Caco-2 (cell line): ENCODE data around the gene PRDM11. TPM values are rescaled to one million over a fixed set of nuclear protein-coding genes. Genes with fewer than 3 reads are reported as not detected.

Source experiments
- BruUV-seq: library from RNA; stranded (reverse); fragments of 400-500 nt; replicated peaks from 2 replicates; lab custom pipeline; 2021; lab: Mats Ljungman, UMichigan
- CTCF ChIA-PET: fragments of 300-600 bp; sonication (Branson Sonifier 250); formaldehyde crosslinking; loops from one replicate; lab custom pipeline; 2022; ENCODE audit warnings: antibody characterized with exemption; lab: Charles Lee
- POLR2A ChIA-PET: fragments of 300-600 bp; sonication (Branson Sonifier 250); formaldehyde crosslinking; loops from one replicate; lab custom pipeline; 2022; ENCODE audit warnings: antibody characterized with exemption; lab: Charles Lee
- DNase-seq, 2 experiments: peaks; one replicate each; pipeline versions ENCODE4 v3.0.0 to v3.0.0-alpha.2; 2020 to 2022
- H3K27me3 ChIP-seq: replicated peaks from 2 replicates; pipeline ENCODE4 v1.6.0; 2011; ENCODE audit warnings: low read length; ENCODE audit not compliant: control insufficient read depth, insufficient read depth
- H3K36me3 ChIP-seq: 2 replicates; pipeline ENCODE4 v1.5.1; 2011; ENCODE audit warnings: low read length; ENCODE audit not compliant: control insufficient read depth, insufficient read depth
- H3K4me1 ChIP-seq: fragments of 250-450 bp; sonication (Bioruptor Pico); 2 replicates; pipeline ENCODE4 v1.5.1; 2020; ENCODE audit warnings: mild to moderate bottlenecking
- H3K4me3 ChIP-seq: 2 replicates; pipeline ENCODE4 v1.5.1; 2011; ENCODE audit warnings: low read depth, mild to moderate bottlenecking, control low read depth, low read length
- H3K9me3 ChIP-seq: fragments of 250-450 bp; sonication (Bioruptor Pico); 2 replicates; pipeline ENCODE4 v1.5.1; 2020; ENCODE audit warnings: mild to moderate bottlenecking, moderate library complexity
- H3K27ac Mint-ChIP-seq: one replicate; pipeline ENCODE4 v1.8.0; 2022; ENCODE audit warnings: mixed read lengths; ENCODE audit not compliant: unreplicated experiment
- H3K27me3 Mint-ChIP-seq: one replicate; pipeline ENCODE4 v1.8.0; 2022; ENCODE audit warnings: mixed read lengths; ENCODE audit not compliant: insufficient read depth, unreplicated experiment
- H3K36me3 Mint-ChIP-seq: one replicate; pipeline ENCODE4 v1.8.0; 2022; ENCODE audit warnings: mild to moderate bottlenecking, mixed read lengths; ENCODE audit not compliant: insufficient read depth, unreplicated experiment
- H3K4me1 Mint-ChIP-seq: one replicate; pipeline ENCODE4 v1.8.0; 2022; ENCODE audit warnings: low read depth, mixed read lengths; ENCODE audit not compliant: unreplicated experiment
- H3K4me3 Mint-ChIP-seq: one replicate; pipeline ENCODE4 v1.8.0; 2022; ENCODE audit warnings: mild to moderate bottlenecking, moderate library complexity, mixed read lengths; ENCODE audit not compliant: unreplicated experiment
- H3K9me3 Mint-ChIP-seq: one replicate; pipeline ENCODE4 v1.8.0; 2022; ENCODE audit warnings: mixed read lengths; ENCODE audit not compliant: unreplicated experiment
- CTCF ChIP-seq, 2 experiments: fragments of 200-600 bp in 1 of 2; IDR thresholded peaks; 1 replicate in 1 of 2; 2 replicates in 1 of 2; pipeline versions ENCODE4 v1.5.1 to v1.8.0; 2011 to 2022; ENCODE audit warnings: antibody characterized with exemption in 1 of 2, control low read depth in 1 of 2, inconsistent platforms in 1 of 2, low read depth in 1 of 2, low read length in 1 of 2, mild to moderate bottlenecking in 1 of 2, moderate library complexity in 1 of 2; ENCODE audit not compliant: insufficient read depth in 1 of 2, severe bottlenecking in 1 of 2, unreplicated experiment in 1 of 2
- intact Hi-C: fragments of 100-400 bp; cut with micrococcal nuclease; formaldehyde crosslinking; loops from one replicate; pipeline ENCODE4 v1.10.0; 2022; ENCODE audit not compliant: unreplicated experiment
- total RNA-seq: library from RNA; stranded (reverse); gene quantifications from 2 replicates; pipeline ENCODE4 v1.2.3, GENCODE V29; 2022

The PRDM11 gene
- total RNA-seq, 1 experiment from 2014 or later = 11.8 TPM

- Mint-ChIP-seq H3K9me3 (no peaks in the 10 kb centered on the region), H3K27me3 (no peaks in the 10 kb centered on the region), H3K36me3 (peaks cover 8% of the 10 kb centered on the region), H3K27ac (no peak overlapping the region), H3K4me3 (no peak overlapping the region), H3K4me1 (no peaks in the 10 kb centered on the region)
- Histone ChIP-seq H3K4me3 (no peak overlapping the region), H3K27me3 (no peaks in the 10 kb centered on the region), H3K36me3 (no peaks in the 10 kb centered on the region), H3K4me1 (peaks cover 3% of the 10 kb centered on the region; the same call in 1 of the 2 replicates), H3K9me3 (no peaks in the 10 kb centered on the region)
- TF ChIP-seq CTCF (IDR thresholded peaks at IDR 0.05; ENCODE audit: insufficient read depth in 1 of 2, low read depth in 1 of 2, low read length in 1 of 2, severe bottlenecking in 1 of 2, unreplicated experiment in 1 of 2) = no peak
- DNase-seq = peak in 1 of 2 experiments; percentile 12
- intact Hi-C loops = no loop called here
- BruUV-seq = no TSS peak
- POLR2A ChIA-PET = no interaction called here
- CTCF ChIA-PET = no interaction called here
Observed at GRCh38 chr11:45162916-45163879, 16.8 kb downstream of the PRDM11 start.

GRCh38 chr11:45163956-45164575 lies 17.6 kb downstream of the PRDM11 start:
- no peak for TF ChIP-seq CTCF (IDR thresholded peaks at IDR 0.05; ENCODE audit: insufficient read depth in 1 of 2, low read depth in 1 of 2, low read length in 1 of 2, severe bottlenecking in 1 of 2, unreplicated experiment in 1 of 2)
- Histone ChIP-seq H3K4me1 (no peaks in the 10 kb centered on the region), H3K27me3 (no peaks in the 10 kb centered on the region), H3K4me3 (no peak overlapping the region), H3K9me3 (no peaks in the 10 kb centered on the region), H3K36me3 (no peaks in the 10 kb centered on the region)
- Mint-ChIP-seq H3K27me3 (no peaks in the 10 kb centered on the region), H3K27ac (no peak overlapping the region), H3K4me3 (no peak overlapping the region), H3K9me3 (no peaks in the 10 kb centered on the region), H3K4me1 (no peaks in the 10 kb centered on the region), H3K36me3 (peaks cover 8% of the 10 kb centered on the region)
- POLR2A ChIA-PET = no interaction called here
- peak in 1 of 2 experiments; percentile 9 for DNase-seq
- intact Hi-C loops = no loop called here
- CTCF ChIA-PET = no interaction called here
- BruUV-seq = no TSS peak

- DNase-seq = no peak
- Mint-ChIP-seq H3K27ac (no peak overlapping the region), H3K9me3 (no peaks in the 10 kb centered on the region), H3K4me3 (no peak overlapping the region), H3K27me3 (no peaks in the 10 kb centered on the region), H3K36me3 (peaks cover 8% of the 10 kb centered on the region), H3K4me1 (no peaks in the 10 kb centered on the region)
- Histone ChIP-seq H3K4me1 (no peaks in the 10 kb centered on the region), H3K9me3 (no peaks in the 10 kb centered on the region), H3K36me3 (no peaks in the 10 kb centered on the region), H3K4me3 (no peak overlapping the region), H3K27me3 (no peaks in the 10 kb centered on the region)
- TF ChIP-seq CTCF (IDR thresholded peaks at IDR 0.05; ENCODE audit: insufficient read depth in 1 of 2, low read depth in 1 of 2, low read length in 1 of 2, severe bottlenecking in 1 of 2, unreplicated experiment in 1 of 2) = no peak
- no TSS peak for BruUV-seq
- CTCF ChIA-PET = no interaction called here
- POLR2A ChIA-PET = no interaction called here
- intact Hi-C loops = no loop called here
Observed at GRCh38 chr11:45165386-45165785, 18.9 kb downstream of the PRDM11 start.
